ENCODE results near the gene DNAH11. TPM values are rescaled to one million over a fixed set of nuclear protein-coding genes. Genes with fewer than 3 reads are reported as not detected.

DNAH11 gene
- total RNA-seq, 1 experiment from 2014 or later, result 0.39 TPM

DNA sequence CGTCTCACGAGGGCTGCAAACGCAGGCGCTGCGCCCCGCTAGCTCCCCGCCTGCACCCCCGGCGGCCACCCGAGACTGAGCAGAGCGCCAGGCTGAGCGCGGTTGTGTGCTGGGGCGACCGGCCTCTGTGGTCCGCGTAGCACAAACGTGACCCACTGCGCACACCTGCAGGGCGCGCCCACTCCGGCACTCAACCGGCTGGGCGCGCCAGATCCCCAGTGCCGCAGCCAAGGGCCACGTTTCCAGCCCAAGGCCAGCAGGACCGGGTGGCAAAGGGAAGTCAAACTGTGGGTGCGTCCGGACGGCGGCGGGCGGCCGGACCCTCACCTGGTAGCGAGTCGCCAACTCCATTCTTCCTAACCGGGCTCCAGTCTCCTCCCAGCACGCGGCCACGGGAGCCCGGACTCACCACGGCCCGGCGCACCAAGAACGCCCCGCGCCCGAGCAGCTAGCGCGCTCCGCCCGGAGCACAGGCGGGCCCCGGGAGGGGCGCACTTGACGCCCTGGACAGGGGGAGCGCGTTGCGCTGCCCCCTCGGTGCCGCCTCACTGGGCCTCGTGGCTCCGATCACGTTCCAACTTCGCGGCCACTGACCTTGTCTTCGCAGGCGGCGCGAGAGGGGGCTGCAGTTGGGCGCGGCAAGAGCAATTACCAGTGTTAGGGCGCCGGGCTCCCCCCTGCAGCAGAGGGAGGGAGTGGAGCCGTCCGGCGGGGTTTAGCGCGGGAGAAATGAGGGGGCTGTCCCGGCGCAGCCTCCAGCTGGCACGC, 402.8 kb downstream of the DNAH11 start, which contains the start of gene CDCA7L:
Gene CDCA7L (minus strand): TSS at position 446 of the 768 bp plus-strand sequence. CDS start 95 bp downstream, at position 351.
- DNase-seq (ENCODE audit: low read depth, low spot score) (peak; percentile 71), ATAC-seq (peak; percentile 90)
- Histone ChIP-seq H3K4me2 (ENCODE audit: low read length) (peak within 1 kb of the TSS; percentile 97), H2AFZ (ENCODE audit: low read depth, low read length, poor library complexity, severe bottlenecking) (peak within 1 kb of the TSS; percentile 66), H3K9me3 (ENCODE audit: control insufficient read depth in 1 of 2, insufficient read depth in 1 of 2, low read depth in 1 of 2, low read length in 2 of 2) (no peaks in the 10 kb centered on the region), H3K9ac (ENCODE audit: low read length) (peak within 1 kb of the TSS; percentile 89), H3K4me1 (ENCODE audit: control insufficient read depth in 1 of 2, insufficient read depth in 2 of 2, low read length in 2 of 2) (peaks cover 12 to 19% of the 10 kb centered on the region in 2 experiments), H4K20me1 (ENCODE audit: insufficient read depth) (no peaks in the 10 kb centered on the region), H3K9me2 (ENCODE audit: insufficient read depth) (no peaks in the 10 kb centered on the region), H3K27ac (ENCODE audit: low read depth, low read length) (peak within 1 kb of the TSS; percentile 93), H3K4me3 (replicated peaks in 1 of 2; ENCODE audit: low read depth in 1 of 2, low read length in 2 of 2) (peak within 1 kb of the TSS; percentile 84 to 90), H3K36me3 (ENCODE audit: control insufficient read depth in 1 of 2, insufficient read depth in 2 of 2, low read length in 2 of 2) (no peaks in the 10 kb centered on the region), H3K79me2 (ENCODE audit: insufficient read depth, low read length) (peaks cover 47% of the 10 kb centered on the region), H3K27me3 (ENCODE audit: insufficient read depth, low read length) (no peaks in the 10 kb centered on the region)
- POLR2A ChIA-PET, result interaction anchor here (1.0 to 1.4 kb wide), 3 partner anchors 9 to 26 kb away, joined by 3 to 7 read pairs (median 4); no protein-coding TSS in a partner anchor
- BruUV-seq (replicated peaks), result TSS peak; percentile 47
- CTCF ChIA-PET, result interaction anchor here (0.8 kb wide), 1 partner anchor 119 kb away, joined by 3 read pairs; no protein-coding TSS in a partner anchor
- intact Hi-C loops (cut with micrococcal nuclease), result loop anchor here (2.0 kb wide), 1 partner anchor 27 kb away; no protein-coding TSS in a partner anchor
- RAD21 ChIA-PET (ENCODE audit: low non-redundant PET in 1 of 2, low total read pairs in 2 of 2, uncharacterized antibody in 2 of 2, unreplicated experiment in 2 of 2), result no interaction called here
- TF ChIP-seq, protein P1, sequence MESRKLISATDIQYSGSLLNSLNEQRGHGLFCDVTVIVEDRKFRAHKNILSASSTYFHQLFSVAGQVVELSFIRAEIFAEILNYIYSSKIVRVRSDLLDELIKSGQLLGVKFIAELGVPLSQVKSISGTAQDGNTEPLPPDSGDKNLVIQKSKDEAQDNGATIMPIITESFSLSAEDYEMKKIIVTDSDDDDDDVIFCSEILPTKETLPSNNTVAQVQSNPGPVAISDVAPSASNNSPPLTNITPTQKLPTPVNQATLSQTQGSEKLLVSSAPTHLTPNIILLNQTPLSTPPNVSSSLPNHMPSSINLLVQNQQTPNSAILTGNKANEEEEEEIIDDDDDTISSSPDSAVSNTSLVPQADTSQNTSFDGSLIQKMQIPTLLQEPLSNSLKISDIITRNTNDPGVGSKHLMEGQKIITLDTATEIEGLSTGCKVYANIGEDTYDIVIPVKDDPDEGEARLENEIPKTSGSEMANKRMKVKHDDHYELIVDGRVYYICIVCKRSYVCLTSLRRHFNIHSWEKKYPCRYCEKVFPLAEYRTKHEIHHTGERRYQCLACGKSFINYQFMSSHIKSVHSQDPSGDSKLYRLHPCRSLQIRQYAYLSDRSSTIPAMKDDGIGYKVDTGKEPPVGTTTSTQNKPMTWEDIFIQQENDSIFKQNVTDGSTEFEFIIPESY (IDR thresholded peaks at IDR 0.05; ENCODE audit: extremely low read depth, insufficient replicate concordance, low read length), result no peak
- TF ChIP-seq SRF (IDR thresholded peaks at IDR 0.05; ENCODE audit: low read depth), result no peak; the same call in 1 of the 2 replicates
- TF ChIP-seq ELF1 (IDR thresholded peaks at IDR 0.05; ENCODE audit: borderline replicate concordance, low read depth), result no peak
- TF ChIP-seq POLR2A (IDR thresholded peaks at IDR 0.05; ENCODE audit: borderline replicate concordance, extremely low read depth, insufficient read depth, insufficient read length), result peak; percentile 90
- TF ChIP-seq, protein P2, sequence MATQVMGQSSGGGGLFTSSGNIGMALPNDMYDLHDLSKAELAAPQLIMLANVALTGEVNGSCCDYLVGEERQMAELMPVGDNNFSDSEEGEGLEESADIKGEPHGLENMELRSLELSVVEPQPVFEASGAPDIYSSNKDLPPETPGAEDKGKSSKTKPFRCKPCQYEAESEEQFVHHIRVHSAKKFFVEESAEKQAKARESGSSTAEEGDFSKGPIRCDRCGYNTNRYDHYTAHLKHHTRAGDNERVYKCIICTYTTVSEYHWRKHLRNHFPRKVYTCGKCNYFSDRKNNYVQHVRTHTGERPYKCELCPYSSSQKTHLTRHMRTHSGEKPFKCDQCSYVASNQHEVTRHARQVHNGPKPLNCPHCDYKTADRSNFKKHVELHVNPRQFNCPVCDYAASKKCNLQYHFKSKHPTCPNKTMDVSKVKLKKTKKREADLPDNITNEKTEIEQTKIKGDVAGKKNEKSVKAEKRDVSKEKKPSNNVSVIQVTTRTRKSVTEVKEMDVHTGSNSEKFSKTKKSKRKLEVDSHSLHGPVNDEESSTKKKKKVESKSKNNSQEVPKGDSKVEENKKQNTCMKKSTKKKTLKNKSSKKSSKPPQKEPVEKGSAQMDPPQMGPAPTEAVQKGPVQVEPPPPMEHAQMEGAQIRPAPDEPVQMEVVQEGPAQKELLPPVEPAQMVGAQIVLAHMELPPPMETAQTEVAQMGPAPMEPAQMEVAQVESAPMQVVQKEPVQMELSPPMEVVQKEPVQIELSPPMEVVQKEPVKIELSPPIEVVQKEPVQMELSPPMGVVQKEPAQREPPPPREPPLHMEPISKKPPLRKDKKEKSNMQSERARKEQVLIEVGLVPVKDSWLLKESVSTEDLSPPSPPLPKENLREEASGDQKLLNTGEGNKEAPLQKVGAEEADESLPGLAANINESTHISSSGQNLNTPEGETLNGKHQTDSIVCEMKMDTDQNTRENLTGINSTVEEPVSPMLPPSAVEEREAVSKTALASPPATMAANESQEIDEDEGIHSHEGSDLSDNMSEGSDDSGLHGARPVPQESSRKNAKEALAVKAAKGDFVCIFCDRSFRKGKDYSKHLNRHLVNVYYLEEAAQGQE (IDR thresholded peaks at IDR 0.05; ENCODE audit: low read depth), result no peak
- no peak for TF ChIP-seq EZH2phosphoT487 (IDR thresholded peaks at IDR 0.05; ENCODE audit: borderline replicate concordance)
- TF ChIP-seq ZFX (IDR thresholded peaks at IDR 0.05), result peak; percentile 74; the same call in 1 of the 2 replicates
- TF ChIP-seq SIN3A (IDR thresholded peaks at IDR 0.05; ENCODE audit: low read depth), result peak; percentile 92
- 0 out of 2 replicates have a peak, but pooled peaks have one; percentile 19 for TF ChIP-seq RAD21 (IDR thresholded peaks at IDR 0.05; ENCODE audit: low read depth)
- TF ChIP-seq YY1 (IDR thresholded peaks at IDR 0.05; ENCODE audit: extremely low read depth, insufficient replicate concordance, low read depth, low read length), result no peak
- peak; percentile 87 for TF ChIP-seq SP1 (IDR thresholded peaks at IDR 0.05; ENCODE audit: low read depth)
- TF ChIP-seq POLR2AphosphoS5 (IDR thresholded peaks at IDR 0.05; ENCODE audit: low read depth, low read length), result peak; percentile 87
- no peak for TF ChIP-seq EZH2 (IDR thresholded peaks at IDR 0.05)
- peak; percentile 55; the same call in 1 of the 2 replicates for TF ChIP-seq EGR1 (IDR thresholded peaks at IDR 0.05; ENCODE audit: low read depth)
- TF ChIP-seq JUND (IDR thresholded peaks at IDR 0.05), result peak; percentile 90
- TF ChIP-seq CEBPB (IDR thresholded peaks at IDR 0.05; ENCODE audit: low read depth), result no peak
- TF ChIP-seq, protein P3, sequence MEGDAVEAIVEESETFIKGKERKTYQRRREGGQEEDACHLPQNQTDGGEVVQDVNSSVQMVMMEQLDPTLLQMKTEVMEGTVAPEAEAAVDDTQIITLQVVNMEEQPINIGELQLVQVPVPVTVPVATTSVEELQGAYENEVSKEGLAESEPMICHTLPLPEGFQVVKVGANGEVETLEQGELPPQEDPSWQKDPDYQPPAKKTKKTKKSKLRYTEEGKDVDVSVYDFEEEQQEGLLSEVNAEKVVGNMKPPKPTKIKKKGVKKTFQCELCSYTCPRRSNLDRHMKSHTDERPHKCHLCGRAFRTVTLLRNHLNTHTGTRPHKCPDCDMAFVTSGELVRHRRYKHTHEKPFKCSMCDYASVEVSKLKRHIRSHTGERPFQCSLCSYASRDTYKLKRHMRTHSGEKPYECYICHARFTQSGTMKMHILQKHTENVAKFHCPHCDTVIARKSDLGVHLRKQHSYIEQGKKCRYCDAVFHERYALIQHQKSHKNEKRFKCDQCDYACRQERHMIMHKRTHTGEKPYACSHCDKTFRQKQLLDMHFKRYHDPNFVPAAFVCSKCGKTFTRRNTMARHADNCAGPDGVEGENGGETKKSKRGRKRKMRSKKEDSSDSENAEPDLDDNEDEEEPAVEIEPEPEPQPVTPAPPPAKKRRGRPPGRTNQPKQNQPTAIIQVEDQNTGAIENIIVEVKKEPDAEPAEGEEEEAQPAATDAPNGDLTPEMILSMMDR (IDR thresholded peaks at IDR 0.05 in 2 of 3, conservative IDR thresholded peaks at IDR 0.05 in 1 of 3; ENCODE audit: borderline replicate concordance in 1 of 3, insufficient read depth in 1 of 3, low read depth in 2 of 3, low read length in 2 of 3), result no peak
- TF ChIP-seq ZNF274 (IDR thresholded peaks at IDR 0.05; ENCODE audit: low read depth, low read length), result no peak
- TF ChIP-seq FOSL1 (IDR thresholded peaks at IDR 0.05; ENCODE audit: low read depth), result no peak
- TF ChIP-seq, protein P4, sequence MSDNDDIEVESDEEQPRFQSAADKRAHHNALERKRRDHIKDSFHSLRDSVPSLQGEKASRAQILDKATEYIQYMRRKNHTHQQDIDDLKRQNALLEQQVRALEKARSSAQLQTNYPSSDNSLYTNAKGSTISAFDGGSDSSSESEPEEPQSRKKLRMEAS (IDR thresholded peaks at IDR 0.05), result peak; percentile 92

All from HCT116 (cell line).